ENCODE results near the gene ANXA4. TPM values are rescaled to one million over a fixed set of nuclear protein-coding genes. Genes with fewer than 3 reads are reported as not detected.
"Not testable (repeated sequence)": the region's sequence is repeated elsewhere in the genome, so short reads cannot be mapped to it uniquely, and the experiment has no call there.

ANXA4 gene
- total and polyA plus RNA-seq, 5 experiments from 2014 or later: 2.9 to 15.8 (median 8.0) TPM

DNA sequence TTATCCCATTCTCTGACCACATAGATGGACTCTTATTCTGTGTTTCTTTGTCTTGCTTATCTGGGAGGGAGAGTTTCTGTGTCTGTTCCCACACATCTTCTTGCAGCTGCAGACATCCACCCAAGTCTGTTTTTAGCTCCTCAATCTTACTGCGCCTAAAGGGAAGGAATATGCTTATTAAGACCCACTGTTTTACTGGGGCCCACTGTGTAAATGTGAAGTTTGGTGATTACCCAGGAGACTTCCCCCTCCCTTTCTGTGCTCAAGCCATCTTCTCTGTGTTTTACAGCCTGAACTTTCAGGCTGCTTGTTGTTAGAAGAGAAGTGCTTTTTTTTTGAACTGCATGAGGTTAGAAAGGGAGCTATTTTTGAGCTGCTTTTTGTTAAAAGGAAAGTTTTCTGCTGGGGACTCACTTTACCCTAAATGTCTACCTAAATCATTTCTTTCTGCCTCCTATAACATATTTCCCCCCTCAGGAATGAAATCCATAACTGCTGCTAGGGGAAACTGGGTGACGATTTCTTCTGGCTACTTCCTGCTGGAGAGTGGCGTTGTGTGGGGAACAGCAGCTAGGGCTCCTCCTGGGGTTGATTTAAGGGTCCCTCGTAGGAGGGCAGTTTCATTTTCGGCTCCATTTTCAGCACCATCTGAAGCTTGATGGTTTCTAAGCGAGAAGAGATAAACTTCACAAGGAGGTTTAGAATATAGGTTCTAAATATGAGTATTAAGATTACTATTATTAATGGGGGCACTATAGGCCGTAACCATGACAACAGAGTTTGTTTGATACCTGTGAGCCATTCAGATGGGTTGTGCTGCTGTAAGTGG is 48.1 kb downstream of the ANXA4 start:
- Mint-ChIP-seq H3K36me3 (no peaks in the 10 kb centered on the region), H3K27ac (peak overlapping the region in 8 of 10 donors; percentile 7 to 87 (median 58)), H3K9me3 (no peaks in the 10 kb centered on the region), H3K4me3 (peak overlapping the region; percentile 40 to 83 (median 69)), H3K4me1 (peaks cover 7 to 26% (median 14%) of the 10 kb centered on the region in 4 donors), H3K27me3 (peaks cover 0 to 7% (median 0%) of the 10 kb centered on the region in 5 donors)
- peak in 1 of 10 donors; percentile 12 for DNase-seq
- peak; percentile 44 to 58 for ATAC-seq
- POLR2A ChIA-PET: no interaction called here

DNA sequence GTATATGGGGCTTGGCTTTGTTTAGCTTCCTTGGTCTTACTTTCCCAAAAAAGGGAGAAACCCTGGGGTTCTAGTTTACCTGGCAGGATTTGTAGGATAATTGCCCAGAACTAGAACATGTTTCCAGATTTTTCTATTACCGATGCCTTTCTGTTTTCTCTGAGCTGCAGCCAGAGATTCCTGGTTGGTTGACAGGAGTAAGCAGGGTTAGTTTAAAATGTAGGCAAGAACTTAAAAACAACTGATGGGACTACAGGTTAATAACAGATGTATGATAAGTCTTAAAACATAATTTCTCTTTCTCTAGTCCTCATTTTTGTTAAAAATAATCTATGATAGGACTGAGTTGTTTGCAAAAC is 48.6 kb downstream of the ANXA4 start:
- H3K27ac Mint-ChIP-seq: peak overlapping the region in 1 of 10 donors; percentile 87
- peak overlapping the region in 4 of 10 donors; percentile 40 to 79 (median 71) for H3K4me3 Mint-ChIP-seq
- H3K27me3 Mint-ChIP-seq: peaks cover 0 to 7% (median 0%) of the 10 kb centered on the region in 5 donors
- DNase-seq: no peak
- H3K36me3 Mint-ChIP-seq: no peaks in the 10 kb centered on the region
- peaks cover 7 to 26% (median 14%) of the 10 kb centered on the region in 4 donors for H3K4me1 Mint-ChIP-seq
- ATAC-seq: no peak
- POLR2A ChIA-PET: no interaction called here
- H3K9me3 Mint-ChIP-seq: no peaks in the 10 kb centered on the region

DNA sequence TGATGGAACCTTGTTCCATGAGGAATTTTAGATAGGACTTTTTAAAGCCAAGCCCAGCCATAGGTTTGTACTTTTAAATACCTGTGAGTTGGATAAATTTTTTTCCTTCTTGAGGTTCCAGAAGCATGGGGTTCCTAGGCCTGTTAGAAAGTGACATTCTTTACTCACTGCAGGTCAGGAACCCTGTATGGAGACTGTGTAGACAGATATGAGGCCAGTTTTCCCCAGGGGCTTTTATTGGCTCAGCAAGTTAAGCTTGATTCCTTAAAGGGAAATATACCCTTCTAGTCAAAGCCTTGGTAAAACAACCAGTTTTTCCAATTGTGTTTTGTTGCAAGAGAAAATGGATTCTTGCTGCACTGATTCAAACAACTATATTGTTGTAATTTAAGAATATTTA is 49.1 kb downstream of the ANXA4 start:
- ATAC-seq (no peak), DNase-seq (no peak)
- Mint-ChIP-seq H3K27me3 (peaks cover 0 to 7% (median 0%) of the 10 kb centered on the region in 5 donors), H3K4me1 (peaks cover 7 to 26% (median 14%) of the 10 kb centered on the region in 4 donors), H3K4me3 (no peak overlapping the region), H3K9me3 (no peaks in the 10 kb centered on the region), H3K36me3 (no peaks in the 10 kb centered on the region), H3K27ac (no peak overlapping the region)
- POLR2A ChIA-PET: no interaction called here

DNA sequence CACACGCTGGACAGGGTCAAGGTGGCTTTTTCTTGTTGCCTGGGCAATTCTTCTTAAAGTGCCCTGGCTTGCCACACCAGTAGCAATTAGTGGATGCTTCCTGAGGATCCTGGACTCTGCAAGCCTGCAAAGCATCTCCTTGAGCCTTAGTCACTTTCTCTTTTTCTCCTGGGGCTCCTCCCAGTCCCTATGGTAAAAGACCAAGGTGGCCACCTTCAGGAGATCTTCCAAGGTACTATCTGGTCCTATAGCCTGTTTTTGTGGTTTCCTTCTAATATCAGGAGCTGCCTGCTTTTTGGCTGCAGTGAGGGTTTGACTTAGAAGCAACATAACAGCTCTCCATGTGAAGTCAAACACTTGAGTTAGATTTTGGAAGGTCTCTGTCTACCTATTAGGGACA is 54.2 kb downstream of the ANXA4 start:
- no peaks in the 10 kb centered on the region for H3K9me3 Mint-ChIP-seq

DNA sequence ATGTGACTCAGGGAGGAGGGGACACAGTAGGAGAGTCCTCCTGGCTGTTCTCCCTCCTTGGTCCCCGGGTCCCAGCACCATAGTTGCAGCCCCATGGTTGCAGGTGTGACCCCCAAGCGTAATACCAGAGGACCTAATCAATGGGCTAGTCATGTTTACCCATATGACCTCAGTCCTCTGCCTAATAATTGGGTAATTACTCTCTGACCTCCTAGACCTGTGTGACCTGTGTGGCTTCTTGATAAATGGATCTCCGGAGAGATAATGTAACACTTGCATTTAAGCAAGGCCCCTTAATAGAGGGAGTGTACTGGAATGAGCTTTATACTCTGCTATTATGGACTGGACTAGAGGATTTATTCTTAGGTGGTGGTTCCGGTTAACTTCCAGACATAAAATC is 55.3 kb downstream of the ANXA4 start:
- Mint-ChIP-seq H3K4me1 (peaks cover 11 to 32% (median 20%) of the 10 kb centered on the region in 4 donors), H3K36me3 (peaks cover 0 to 3% (median 0%) of the 10 kb centered on the region in 3 donors), H3K27me3 (peaks cover 0 to 11% (median 0%) of the 10 kb centered on the region in 5 donors), H3K27ac (no peak overlapping the region), H3K9me3 (no peaks in the 10 kb centered on the region), H3K4me3 (peak overlapping the region in 1 of 10 donors; percentile 31)
- ATAC-seq (no peak), DNase-seq (no peak)
- POLR2A ChIA-PET: no interaction called here

More for the DNA sequence above, 54.2 kb downstream of the ANXA4 start:
- POLR2A ChIA-PET: no interaction called here
- Mint-ChIP-seq H3K27me3 (peaks cover 0 to 11% (median 0%) of the 10 kb centered on the region in 5 donors), H3K27ac (no peak overlapping the region), H3K4me3 (no peak overlapping the region), H3K36me3 (no peaks in the 10 kb centered on the region), H3K4me1 (peaks cover 11 to 26% (median 19%) of the 10 kb centered on the region in 4 donors)
- ATAC-seq (no peak), DNase-seq (no peak)

DNA sequence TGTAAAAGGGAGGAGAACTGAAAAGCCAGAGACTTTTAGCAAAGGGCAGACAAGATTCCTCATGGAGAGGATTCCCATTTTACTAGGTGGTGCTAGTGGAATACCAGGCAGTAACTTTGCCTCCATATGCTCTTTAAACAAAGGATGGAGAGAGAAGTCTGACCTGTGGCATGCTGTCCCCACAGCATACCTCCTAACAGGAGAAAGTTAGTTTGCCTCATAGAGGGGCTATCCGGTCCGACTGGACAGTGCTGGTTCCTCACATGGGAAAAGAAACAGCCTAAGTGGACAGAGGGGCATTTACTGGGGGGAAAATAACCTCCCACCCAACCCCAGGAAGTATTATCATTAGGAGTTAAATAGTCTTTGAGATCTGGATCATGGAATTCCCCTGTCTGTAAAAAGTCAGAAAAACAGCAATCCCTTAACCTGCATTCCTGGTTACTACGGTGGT is 55.9 kb downstream of the ANXA4 start:
- POLR2A ChIA-PET: no interaction called here
- H3K27ac Mint-ChIP-seq: peak overlapping the region in 3 of 10 donors; percentile 11 to 78 (median 25)
- peaks cover 0 to 11% (median 0%) of the 10 kb centered on the region in 5 donors for H3K27me3 Mint-ChIP-seq
- no peaks in the 10 kb centered on the region for H3K9me3 Mint-ChIP-seq
- peak overlapping the region in 5 of 10 donors; percentile 23 to 73 (median 53) for H3K4me3 Mint-ChIP-seq
- H3K4me1 Mint-ChIP-seq: peaks cover 11 to 36% (median 20%) of the 10 kb centered on the region in 4 donors
- ATAC-seq: no peak
- H3K36me3 Mint-ChIP-seq: peaks cover 0 to 3% (median 0%) of the 10 kb centered on the region in 3 donors
- DNase-seq: no peak

- Mint-ChIP-seq H3K36me3 (peaks cover 0 to 3% (median 0%) of the 10 kb centered on the region in 3 donors), H3K4me3 (peak overlapping the region; percentile 27 to 74 (median 65)), H3K27me3 (peaks cover 0 to 11% (median 0%) of the 10 kb centered on the region in 5 donors), H3K27ac (peak overlapping the region in 5 of 10 donors; percentile 11 to 78 (median 64)), H3K9me3 (no peaks in the 10 kb centered on the region), H3K4me1 (peaks cover 11 to 40% (median 23%) of the 10 kb centered on the region in 4 donors)
- ATAC-seq (peak in 1 of 2 donors; percentile 28), DNase-seq (no peak)
- POLR2A ChIA-PET: no interaction called here
These were observed 56.5 kb downstream of the ANXA4 start for GRCh38 chr2:69798290-69798908.

DNA sequence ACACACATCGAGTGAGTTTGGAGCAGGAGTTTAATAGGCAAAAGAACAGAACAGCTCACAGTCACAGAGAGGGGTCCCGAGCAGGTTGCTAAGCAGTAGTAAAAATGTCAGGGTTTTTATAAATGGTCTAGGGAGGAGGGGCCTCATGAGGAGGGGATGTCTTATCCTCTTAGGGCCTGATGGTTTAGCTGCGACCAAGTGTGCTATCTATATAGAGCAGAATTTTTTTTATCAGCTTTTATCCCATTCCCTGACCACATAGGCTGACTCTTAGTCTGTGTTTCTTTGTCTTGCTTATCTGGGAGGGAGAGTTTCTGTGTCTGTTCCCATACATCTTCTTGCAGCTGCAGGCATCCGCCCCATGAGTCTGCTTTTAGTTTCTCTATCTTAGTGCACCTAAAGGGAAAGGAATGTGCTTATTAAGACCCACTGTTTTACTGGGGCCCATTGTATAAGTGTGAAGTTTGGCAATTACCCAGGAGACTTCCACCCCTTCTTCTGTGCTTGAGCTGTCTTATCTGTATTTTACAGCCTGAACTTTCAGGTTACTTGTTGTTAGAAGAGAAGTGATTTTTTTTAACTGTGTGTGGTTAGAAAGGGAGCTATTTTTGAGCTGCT is 57.1 kb downstream of the ANXA4 start:
- Mint-ChIP-seq H3K4me3 (peak overlapping the region in 9 of 10 donors; percentile 27 to 74 (median 65)), H3K27ac (peak overlapping the region in 4 of 10 donors; percentile 17 to 78 (median 62)), H3K27me3 (peaks cover 0 to 11% (median 0%) of the 10 kb centered on the region in 5 donors), H3K36me3 (peaks cover 0 to 3% (median 0%) of the 10 kb centered on the region in 3 donors), H3K4me1 (peaks cover 13 to 45% (median 27%) of the 10 kb centered on the region in 4 donors), H3K9me3 (no peaks in the 10 kb centered on the region)
- ATAC-seq (peak; percentile 29 to 37), DNase-seq (no peak)
- POLR2A ChIA-PET: no interaction called here

DNA sequence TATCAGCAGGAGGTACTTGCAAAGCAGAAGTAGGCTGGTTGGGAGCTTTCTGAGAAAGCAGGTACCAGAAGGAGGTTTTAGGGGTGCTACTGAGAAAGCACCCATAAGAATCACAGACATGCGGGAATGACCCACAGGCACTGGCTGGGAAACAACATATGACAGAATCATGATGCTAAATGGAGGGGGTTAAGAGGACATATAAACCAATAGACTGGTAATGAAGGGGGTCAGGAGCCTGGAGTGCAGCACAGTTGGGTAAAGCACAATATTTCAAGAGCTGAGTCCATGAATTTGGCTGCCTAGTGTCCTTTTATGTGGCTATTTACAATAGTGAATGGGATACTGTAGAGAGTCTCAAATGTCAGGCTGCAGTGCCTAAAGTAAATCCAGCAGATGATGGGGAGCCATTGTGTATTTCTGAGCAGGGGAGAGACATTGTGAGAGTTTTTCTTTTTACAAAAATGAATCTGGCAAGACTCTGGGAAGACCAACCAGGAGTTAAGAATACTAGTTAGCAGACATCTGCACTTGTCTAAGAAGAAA is 59.9 kb downstream of the ANXA4 start:
- H3K9me3 Mint-ChIP-seq: no peaks in the 10 kb centered on the region
- peaks cover 0 to 8% (median 0%) of the 10 kb centered on the region in 5 donors for H3K27me3 Mint-ChIP-seq
- DNase-seq: no peak
- peaks cover 0 to 3% (median 0%) of the 10 kb centered on the region in 3 donors for H3K36me3 Mint-ChIP-seq
- POLR2A ChIA-PET: interaction anchor here (0.7 kb wide), 1 partner anchor 66 kb away, joined by 6 read pairs; no protein-coding TSS in a partner anchor
- H3K4me1 Mint-ChIP-seq: peaks cover 15 to 55% (median 33%) of the 10 kb centered on the region in 4 donors
- peak overlapping the region in 1 of 10 donors; percentile 16 for H3K27ac Mint-ChIP-seq
- no peak overlapping the region for H3K4me3 Mint-ChIP-seq
- no peak for ATAC-seq

DNA sequence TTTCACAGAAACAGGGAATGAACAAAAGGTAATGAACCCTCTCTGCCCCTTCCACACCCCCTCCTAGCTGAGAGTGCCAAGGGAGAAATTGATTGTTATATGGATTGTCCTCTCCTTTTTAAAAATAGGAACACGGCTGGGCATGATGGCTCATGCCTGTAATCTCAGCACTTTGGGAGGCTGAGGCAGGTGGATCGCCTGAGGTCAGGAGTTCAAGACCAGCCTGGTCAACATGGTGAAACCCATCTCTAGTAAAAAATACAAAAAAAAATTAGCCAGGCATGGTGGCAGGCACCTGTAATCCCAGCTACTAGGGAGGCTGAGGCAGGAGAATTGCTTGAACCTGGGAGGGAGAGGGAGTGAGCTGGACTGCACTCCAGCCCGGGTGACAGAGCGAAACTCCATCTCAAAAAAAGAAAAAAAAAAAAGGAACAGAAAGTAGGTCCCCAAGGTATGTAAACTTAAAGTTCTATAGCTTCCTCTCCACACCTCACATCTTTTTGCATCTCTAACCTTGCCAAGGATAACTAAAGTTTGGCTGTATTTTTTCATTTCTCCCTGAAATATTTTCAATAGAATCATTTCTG is 60.9 kb downstream of the ANXA4 start:
- Mint-ChIP-seq H3K27ac (peak overlapping the region in 2 of 10 donors; percentile 14 to 82), H3K4me1 (peaks cover 15 to 49% (median 30%) of the 10 kb centered on the region in 4 donors)
- not testable (repeated sequence) for H3K36me3 Mint-ChIP-seq, H3K9me3 Mint-ChIP-seq, DNase-seq, ATAC-seq, H3K4me3 Mint-ChIP-seq, H3K27me3 Mint-ChIP-seq
- POLR2A ChIA-PET: interaction anchor here (0.7 kb wide), 1 partner anchor 67 kb away, joined by 6 read pairs; no protein-coding TSS in a partner anchor

DNA sequence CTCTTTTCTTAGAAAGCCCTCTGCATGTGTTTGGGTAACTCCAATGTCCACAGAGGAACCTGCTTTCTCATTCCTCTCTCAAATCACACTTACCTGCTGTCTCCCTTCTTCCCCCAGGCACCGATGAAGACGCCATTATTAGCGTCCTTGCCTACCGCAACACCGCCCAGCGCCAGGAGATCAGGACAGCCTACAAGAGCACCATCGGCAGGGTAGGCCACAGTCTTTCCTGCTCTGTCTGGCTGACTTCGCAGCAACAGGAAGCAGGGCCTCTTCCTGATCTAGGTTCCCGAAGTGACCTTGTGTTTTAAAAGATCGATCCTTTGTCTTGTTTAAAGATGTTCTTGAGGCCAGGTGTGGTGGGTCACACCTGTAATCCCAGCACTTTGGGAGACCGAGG is 62.5 kb downstream of the ANXA4 start:
- POLR2A ChIA-PET: no interaction called here
- Mint-ChIP-seq H3K27me3 (peaks cover 0 to 5% (median 0%) of the 10 kb centered on the region in 5 donors), H3K9me3 (no peaks in the 10 kb centered on the region), H3K36me3 (peaks cover 0 to 3% (median 0%) of the 10 kb centered on the region in 3 donors), H3K27ac (peak overlapping the region in 5 of 10 donors; percentile 13 to 83 (median 63)), H3K4me3 (peak overlapping the region in 5 of 10 donors; percentile 7 to 65 (median 50)), H3K4me1 (peaks cover 9 to 33% (median 17%) of the 10 kb centered on the region in 4 donors)
- DNase-seq (no peak), ATAC-seq (no peak)

DNA sequence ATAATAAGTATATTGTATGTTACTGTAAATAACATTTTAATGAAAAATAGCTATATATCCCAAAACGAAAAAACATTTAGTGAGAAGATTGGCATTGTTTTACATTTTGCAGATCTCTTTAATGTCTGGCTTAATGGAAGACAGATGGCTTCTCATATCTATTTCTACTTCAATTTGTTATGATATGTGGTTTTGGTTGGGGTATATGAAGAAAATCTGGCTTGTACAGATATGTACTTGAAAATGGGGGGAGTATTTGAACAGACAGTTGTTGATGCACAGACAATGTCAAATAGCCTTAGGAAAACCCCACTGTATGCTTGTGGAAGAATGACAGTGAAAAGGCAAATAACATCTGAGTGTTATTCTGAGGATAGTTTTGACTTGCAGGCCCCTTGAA is 64.0 kb downstream of the ANXA4 start:
- H3K36me3 Mint-ChIP-seq: peaks cover 0 to 3% (median 0%) of the 10 kb centered on the region in 3 donors
- H3K4me3 Mint-ChIP-seq: no peak overlapping the region
- POLR2A ChIA-PET: no interaction called here
- H3K27ac Mint-ChIP-seq: no peak overlapping the region
- DNase-seq: no peak
- no peak for ATAC-seq
- peaks cover 4 to 29% (median 14%) of the 10 kb centered on the region in 4 donors for H3K4me1 Mint-ChIP-seq
- no peaks in the 10 kb centered on the region for H3K27me3 Mint-ChIP-seq
- no peaks in the 10 kb centered on the region for H3K9me3 Mint-ChIP-seq

Measured in naive thymus-derived CD8-positive, alpha-beta T cell (primary cell).